GM19035 (cell line): Measurements from ENCODE around the gene LONP2.
"Not testable (repeated sequence)": the region's sequence is repeated elsewhere in the genome, so short reads cannot be mapped to it uniquely, and the experiment has no call there.

ENCODE experiments used
- ATAC-seq: cut with Tn5 transposase; IDR thresholded peaks from one replicate; pipeline ENCODE4 v1.9.1; 2021; ENCODE audit not compliant: unreplicated experiment

Gene LONP2

GRCh38 chr16:48235058-48235555, 9.0 kb upstream of the LONP2 start:
- ATAC-seq: no peak

- no peak for ATAC-seq
Measured at GRCh38 chr16:48235556-48236136, 8.5 kb upstream of the LONP2 start.

DNA sequence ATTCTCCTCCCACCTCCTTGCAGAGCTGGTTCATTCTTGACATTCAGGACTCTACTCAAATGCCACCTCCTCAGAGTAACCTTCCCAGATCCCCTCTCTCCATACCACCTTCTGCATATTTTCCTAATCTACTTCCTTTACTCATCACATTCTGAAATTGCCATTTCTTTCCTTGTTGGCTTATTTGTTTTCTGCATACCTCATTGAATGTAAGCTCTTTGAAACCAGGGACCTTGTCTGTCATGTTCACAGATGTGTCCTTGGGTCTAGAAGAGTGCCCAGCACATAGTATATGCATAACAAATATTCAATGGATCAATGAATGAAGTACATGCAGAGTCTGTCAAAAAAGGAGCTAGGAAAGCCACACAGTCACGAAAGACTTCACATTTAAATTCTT, 7.8 kb upstream of the LONP2 start:
- ATAC-seq: no peak

GRCh38 chr16:48240147-48240546, 4.0 kb upstream of the LONP2 start:
- ATAC-seq: not testable (repeated sequence)

DNA sequence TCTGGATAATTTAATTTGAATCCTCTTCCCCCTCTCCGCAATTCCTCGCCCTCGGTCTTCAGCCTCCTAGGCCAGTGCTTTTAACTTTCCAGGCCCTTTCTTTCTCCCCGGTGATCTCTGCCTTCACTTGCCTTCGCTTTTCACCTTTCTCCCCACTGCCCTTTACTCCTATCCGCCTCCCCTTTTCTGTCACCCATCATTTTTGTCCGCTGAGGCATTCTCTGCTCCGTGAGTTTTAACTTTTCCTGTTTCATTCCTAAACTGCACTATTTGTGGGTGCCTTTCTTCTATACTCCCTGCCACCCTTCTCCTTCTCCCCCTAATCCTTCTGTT, 729 bp downstream of the LONP2 start:
- ATAC-seq: no peak

DNA sequence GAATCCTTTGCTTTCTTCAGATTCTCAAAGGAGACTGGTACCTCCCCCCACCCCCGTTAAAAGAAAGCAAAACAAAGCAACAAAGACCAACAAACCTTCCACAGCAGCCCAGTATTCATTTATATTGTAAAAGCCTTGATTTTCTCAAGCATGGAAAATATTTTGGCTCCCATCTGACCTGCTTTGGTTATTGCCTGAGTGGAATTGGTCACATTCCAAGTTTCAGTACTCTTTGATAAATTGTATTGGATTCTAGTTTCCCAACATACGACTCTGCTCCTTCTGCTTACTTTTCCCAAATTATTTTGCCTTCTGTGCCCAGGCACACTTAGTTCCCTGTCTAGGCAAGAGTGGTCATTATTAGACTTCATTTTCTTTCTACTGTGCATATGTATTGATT, 2.0 kb downstream of the LONP2 start:
- no peak for ATAC-seq

- no peak for ATAC-seq
Measured at GRCh38 chr16:48247311-48247710, 3.2 kb downstream of the LONP2 start, which contains the start of gene ABCC11. ABCC11 (minus strand) TSS chr16:48247539; CDS start chr16:48231921, 15,618 bp downstream.

DNA sequence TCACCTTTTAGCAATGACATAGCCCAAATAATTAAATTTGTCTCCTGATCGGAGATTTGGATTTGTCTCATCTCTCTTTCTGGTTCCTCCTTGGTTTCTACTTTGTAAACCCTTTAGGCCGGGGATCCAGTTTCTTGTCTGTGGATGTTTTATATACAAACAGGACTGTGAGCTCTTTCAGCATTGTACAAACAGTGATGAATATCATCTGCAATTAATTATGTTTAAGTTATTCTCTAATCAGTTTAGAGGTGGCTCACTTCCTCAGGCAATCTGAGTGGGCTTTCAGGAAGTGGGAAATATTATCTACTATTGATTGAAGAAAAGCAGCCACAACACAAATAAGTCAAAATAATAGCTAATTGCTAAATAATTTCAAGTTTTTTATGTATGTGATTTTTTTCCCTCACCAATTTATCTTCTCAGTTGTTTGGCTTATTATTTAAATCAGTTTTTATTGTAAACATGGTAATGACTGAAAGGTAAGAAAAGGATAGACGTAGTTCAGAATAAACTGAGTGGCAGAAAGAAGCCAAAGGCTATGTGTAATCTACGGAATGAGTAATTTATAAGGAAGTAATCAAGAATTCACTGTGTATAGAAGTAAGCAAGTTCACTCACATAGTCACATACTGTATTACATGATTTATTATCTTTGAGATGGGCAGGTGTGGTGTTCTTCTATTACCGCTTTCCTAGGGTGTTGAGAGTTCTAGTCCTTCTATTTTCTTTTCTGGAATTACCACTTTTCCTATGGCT, 6.6 kb downstream of the LONP2 start:
- no peak for ATAC-seq

GRCh38 chr16:48252013-48252412, 7.9 kb downstream of the LONP2 start:
- no peak for ATAC-seq

- no peak for ATAC-seq
Measured at GRCh38 chr16:48256579-48257177, 12.6 kb downstream of the LONP2 start.

DNA sequence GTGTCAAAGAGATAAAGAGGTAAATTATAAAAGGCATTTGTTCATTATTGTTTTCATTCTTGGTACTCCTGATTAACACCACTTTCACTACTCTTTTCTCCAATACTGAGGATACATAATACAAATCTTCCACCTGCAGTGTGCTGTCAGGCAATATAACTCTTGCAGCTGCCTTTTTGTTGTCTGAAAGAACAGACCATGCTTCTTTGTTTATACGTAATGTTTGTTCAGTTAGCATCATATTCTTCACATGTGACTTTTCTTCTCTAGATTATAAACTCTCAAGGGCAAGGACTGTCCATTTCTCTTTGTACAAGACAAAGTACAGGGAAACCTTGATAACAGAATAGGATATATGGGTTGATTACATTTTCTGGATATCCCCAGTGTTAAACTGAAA, 17.5 kb downstream of the LONP2 start:
- no peak for ATAC-seq

DNA sequence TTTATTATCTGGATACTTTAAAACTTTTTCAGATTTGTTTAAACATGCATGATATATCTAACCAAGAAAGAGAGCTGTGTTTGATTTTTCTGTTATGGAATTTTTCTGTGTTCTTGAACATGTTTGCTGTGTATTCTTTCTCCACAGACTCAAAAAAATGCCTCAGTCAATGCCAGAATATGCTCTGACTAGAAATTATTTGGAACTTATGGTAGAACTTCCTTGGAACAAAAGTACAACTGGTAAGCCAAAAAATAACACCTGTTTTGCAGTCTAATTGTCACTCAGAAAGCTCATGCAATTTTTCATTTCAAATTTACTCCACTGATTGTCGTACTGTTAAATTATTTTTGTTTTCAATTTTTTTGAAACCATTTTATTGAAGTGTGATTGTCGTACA, 18.5 kb downstream of the LONP2 start:
- ATAC-seq: no peak

GRCh38 chr16:48269011-48269410, 24.9 kb downstream of the LONP2 start:
- ATAC-seq: no peak

DNA sequence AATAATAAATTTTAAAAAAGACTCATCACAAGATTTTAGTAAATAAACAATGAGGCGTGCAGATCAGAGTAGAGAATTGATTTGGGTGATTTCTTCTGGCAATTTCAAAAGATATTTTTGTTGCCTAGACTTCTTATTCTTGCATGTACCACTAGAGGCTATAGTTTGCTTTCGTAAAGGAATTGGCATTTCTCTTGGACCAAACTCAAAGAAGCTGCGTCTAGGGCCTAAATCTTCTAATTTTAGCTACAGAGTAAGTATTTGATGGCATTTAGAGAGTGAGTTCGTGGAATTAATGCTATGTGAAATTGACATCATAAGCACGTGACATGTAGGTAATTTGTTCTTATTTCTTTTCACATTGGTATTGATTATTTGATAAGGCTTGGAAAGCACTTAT, 27.6 kb downstream of the LONP2 start:
- no peak for ATAC-seq

- ATAC-seq: no peak
Measured at GRCh38 chr16:48272837-48273421, 28.8 kb downstream of the LONP2 start.

DNA sequence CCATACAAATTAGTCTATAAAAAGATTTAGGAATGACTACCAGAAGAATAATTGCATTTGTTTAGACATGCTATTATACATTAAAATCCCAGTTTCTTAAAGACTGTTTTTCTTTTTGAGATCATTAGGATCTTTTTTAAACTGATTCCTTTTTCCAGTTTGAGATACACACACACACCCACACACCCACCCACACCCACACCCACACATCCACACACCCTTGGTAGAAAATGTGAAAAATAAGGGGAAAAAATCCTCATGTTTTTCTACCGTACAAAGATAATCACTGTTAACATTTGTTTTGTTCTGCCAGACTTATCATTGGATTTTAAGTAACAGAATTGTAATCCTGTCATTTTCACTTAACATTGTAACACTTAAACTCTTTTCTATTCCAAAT, 30.4 kb downstream of the LONP2 start:
- no peak for ATAC-seq

DNA sequence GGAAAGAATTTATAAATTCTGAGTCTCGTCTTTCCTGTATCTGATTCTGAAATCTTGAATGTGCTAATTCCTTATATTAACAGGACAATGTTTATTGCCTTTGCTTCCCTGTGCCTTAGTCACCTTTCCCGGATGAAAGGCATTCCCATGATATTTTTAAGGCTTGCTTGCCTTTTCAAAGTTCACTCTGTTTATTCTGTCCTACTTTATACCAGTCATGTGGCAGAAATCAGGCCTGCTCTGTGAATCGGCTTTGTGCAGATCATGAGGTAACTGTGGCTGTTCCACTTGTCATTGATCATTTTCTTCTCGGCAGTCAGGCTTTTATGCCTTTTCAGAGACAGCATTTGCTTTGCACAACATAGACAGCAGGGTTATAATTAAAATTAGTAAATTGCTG, 32.0 kb downstream of the LONP2 start:
- no peak for ATAC-seq

GRCh38 chr16:48277158-48277557, 33.1 kb downstream of the LONP2 start:
- ATAC-seq: no peak

DNA sequence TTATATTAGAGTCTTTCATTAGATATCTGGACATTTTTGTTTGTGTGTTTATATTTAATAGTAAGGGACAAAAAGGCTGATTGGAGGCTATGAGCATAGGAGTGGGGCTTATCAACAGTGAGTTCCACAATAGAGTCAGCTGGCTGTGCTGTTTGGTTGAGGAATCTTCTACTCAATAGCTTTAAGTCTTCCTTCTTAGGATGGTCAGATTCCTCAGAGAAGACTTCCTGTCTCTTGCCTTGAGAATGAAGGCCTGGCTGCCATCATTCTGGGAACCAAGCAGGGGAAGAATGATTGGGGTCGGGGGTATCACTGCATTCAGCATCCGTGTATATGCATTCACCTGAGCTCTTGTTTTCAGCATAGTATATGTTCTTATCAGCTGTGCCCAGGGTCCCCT, 35.1 kb downstream of the LONP2 start:
- ATAC-seq: no peak

GRCh38 chr16:48280546-48280945, 36.4 kb downstream of the LONP2 start:
- no peak for ATAC-seq

DNA sequence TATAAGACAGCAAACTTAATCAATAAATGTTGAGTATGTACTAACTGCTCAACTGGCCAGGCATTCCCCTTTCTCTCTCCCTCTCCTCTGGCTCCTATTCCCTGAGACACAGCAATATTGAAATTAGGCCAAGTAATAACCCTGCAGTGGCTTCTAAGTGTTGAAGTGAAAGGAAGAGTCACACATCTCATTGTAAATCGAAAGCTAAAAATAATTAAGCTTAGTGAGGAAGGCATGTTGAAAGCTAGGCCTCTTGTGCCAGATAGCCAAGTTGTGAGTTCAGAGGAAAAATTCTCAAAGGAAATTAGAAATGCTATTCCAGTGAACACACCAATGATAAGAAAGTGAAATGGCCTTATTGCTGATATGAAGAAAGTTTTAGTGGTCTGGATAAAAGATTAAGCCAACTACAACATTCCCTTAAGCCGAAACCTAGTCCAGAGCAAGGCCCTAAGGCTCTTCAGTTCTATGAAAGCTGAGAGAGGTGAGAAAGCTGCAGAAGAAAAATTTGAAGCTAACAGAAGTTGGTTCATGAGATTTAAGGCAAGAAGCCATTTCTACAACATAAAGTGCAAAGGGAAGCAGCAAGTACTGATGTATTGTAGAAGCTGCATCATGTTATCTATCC, 38.6 kb downstream of the LONP2 start:
- ATAC-seq: no peak
